ENCODE results near the gene CST11. TPM values are rescaled to one million over a fixed set of nuclear protein-coding genes. Genes with fewer than 3 reads are reported as not detected.

The CST11 gene
- total RNA-seq, 1 donor from 2014 or later = not detected

DNA sequence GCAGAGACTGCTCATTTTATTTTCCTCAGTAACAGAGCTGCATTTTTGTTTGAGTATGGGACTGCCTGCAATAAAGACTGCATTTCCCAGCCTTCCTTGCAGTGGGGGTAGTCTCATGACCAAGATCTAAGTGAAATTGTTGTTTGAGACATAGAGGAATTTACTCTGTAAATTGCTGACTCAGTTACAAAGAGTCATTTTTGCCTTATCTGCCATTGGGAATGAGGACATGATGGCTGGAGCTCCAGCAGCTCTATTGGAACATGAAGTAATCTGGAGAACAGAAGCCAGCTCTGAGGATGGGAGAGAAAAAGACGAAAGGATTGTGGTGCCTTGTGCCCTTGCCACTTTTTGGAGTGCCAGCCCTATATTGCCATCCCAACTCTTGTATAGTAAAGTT is 2.1 kb upstream of the CST11 start:
- Histone ChIP-seq H3K27ac (replicated peaks) (no peak overlapping the region), H3K9me3 (replicated peaks) (no peaks in the 10 kb centered on the region), H3K36me3 (peaks cover 4% of the 10 kb centered on the region), H3K4me3 (no peak overlapping the region), H3K27me3 (ENCODE audit: low read depth) (peaks cover 66% of the 10 kb centered on the region), H3K4me1 (no peaks in the 10 kb centered on the region)
- intact Hi-C loops (cut with micrococcal nuclease) = no loop called here
- TF ChIP-seq, protein P1, sequence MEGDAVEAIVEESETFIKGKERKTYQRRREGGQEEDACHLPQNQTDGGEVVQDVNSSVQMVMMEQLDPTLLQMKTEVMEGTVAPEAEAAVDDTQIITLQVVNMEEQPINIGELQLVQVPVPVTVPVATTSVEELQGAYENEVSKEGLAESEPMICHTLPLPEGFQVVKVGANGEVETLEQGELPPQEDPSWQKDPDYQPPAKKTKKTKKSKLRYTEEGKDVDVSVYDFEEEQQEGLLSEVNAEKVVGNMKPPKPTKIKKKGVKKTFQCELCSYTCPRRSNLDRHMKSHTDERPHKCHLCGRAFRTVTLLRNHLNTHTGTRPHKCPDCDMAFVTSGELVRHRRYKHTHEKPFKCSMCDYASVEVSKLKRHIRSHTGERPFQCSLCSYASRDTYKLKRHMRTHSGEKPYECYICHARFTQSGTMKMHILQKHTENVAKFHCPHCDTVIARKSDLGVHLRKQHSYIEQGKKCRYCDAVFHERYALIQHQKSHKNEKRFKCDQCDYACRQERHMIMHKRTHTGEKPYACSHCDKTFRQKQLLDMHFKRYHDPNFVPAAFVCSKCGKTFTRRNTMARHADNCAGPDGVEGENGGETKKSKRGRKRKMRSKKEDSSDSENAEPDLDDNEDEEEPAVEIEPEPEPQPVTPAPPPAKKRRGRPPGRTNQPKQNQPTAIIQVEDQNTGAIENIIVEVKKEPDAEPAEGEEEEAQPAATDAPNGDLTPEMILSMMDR (IDR thresholded peaks at IDR 0.05; ENCODE audit: borderline replicate concordance) = no peak
- DNase-seq = no peak

DNA sequence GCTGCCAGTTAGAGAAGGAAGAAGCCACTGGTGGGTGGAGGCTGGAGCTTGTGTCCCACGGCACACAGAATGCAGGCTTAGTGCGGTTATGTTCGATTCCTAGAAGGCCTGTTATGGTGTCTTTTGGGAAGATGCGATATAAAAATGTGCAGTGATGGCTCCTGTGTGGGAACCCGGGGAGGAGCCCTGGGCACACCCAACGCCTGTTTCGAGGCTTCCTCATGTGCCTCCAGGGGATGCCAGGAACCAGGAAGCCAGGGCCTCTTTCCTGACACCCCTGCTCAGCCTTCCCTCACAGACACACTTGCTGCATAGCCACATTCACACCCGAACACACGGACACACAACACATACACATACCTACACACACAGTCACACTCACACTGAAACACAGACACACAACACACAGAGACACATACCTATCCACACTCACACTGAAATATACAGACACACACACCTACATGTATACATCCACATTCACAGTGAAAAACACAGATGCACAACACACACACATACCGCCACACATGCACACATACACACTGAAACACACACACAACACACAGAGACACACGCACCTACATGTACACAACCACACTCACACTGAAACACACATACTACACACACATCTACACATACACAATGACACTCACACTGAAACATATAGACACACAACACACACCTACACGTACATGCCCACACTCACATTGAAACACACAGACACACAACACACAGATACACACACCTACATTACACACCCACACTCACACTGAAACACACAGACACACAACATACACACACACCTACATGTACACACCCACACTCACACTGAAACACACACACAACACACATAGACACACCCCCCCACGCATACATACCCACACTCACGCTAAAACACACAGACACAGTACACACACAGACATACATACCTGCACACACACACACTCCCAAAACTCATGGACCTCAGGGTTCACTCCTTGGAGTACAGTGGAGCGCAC is 1.2 kb upstream of the CST11 start:
- Histone ChIP-seq H3K36me3 (peaks cover 4% of the 10 kb centered on the region), H3K4me1 (no peaks in the 10 kb centered on the region), H3K4me3 (no peak overlapping the region), H3K9me3 (replicated peaks) (no peaks in the 10 kb centered on the region), H3K27ac (replicated peaks) (no peak overlapping the region), H3K27me3 (ENCODE audit: low read depth) (peaks cover 62% of the 10 kb centered on the region)
- no peak for DNase-seq
- intact Hi-C loops (cut with micrococcal nuclease) = no loop called here
- TF ChIP-seq, protein P1 (IDR thresholded peaks at IDR 0.05; ENCODE audit: borderline replicate concordance) = no peak

DNA sequence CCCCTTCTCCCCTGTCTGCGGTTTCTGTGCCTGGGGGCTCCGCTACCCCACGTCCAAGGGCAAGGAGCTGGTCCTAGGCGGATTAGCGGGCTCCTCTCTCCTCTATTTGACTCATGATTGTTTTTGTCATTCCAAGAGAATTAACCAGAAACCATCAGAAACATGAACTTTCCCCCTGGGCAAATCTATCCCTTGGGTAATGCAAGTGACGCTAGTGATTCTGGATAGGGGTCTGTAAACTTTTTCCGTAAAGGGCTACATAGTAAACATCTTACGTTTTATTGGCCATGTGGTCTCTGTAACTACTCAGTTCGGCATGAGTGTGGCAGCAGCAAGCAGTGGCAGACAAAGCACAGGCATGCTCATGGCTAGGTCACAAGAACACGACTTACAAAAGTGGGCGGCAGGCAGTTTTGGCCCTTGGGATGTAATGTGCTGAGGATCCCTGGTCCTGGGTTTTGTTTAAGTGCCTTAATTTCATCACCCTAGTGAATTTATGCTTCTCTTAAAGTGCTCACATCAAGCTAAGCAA is 654 bp downstream of the CST11 start:
- H3K27me3 ChIP-seq (ENCODE audit: low read depth) = peaks cover 57% of the 10 kb centered on the region
- H3K36me3 ChIP-seq = peaks cover 4% of the 10 kb centered on the region
- TF ChIP-seq, protein P1 (IDR thresholded peaks at IDR 0.05; ENCODE audit: borderline replicate concordance) = no peak
- DNase-seq = no peak
- H3K4me1 ChIP-seq = no peaks in the 10 kb centered on the region
- H3K9me3 ChIP-seq (replicated peaks) = no peaks in the 10 kb centered on the region
- intact Hi-C loops (cut with micrococcal nuclease) = no loop called here
- H3K4me3 ChIP-seq = no peak overlapping the region
- H3K27ac ChIP-seq (replicated peaks) = no peak overlapping the region

GRCh38 chr20:23450877-23451276 is 1.8 kb downstream of the CST11 start:
- intact Hi-C loops (cut with micrococcal nuclease) = no loop called here
- Histone ChIP-seq H3K27me3 (ENCODE audit: low read depth) (peaks cover 46% of the 10 kb centered on the region), H3K27ac (replicated peaks) (no peak overlapping the region), H3K4me3 (no peak overlapping the region), H3K9me3 (replicated peaks) (no peaks in the 10 kb centered on the region), H3K36me3 (peaks cover 4% of the 10 kb centered on the region), H3K4me1 (no peaks in the 10 kb centered on the region)
- no peak for DNase-seq
- TF ChIP-seq, protein P1 (IDR thresholded peaks at IDR 0.05; ENCODE audit: borderline replicate concordance) = no peak

GRCh38 chr20:23449421-23449820 is 3.3 kb downstream of the CST11 start:
- no peak overlapping the region for H3K27ac ChIP-seq (replicated peaks)
- H3K4me1 ChIP-seq = no peaks in the 10 kb centered on the region
- intact Hi-C loops (cut with micrococcal nuclease) = loop anchor here (10.0 kb wide), 1 partner anchor 155 kb away; the partner anchor contains the start of gene CST9
- no peaks in the 10 kb centered on the region for H3K36me3 ChIP-seq
- TF ChIP-seq, protein P1 (IDR thresholded peaks at IDR 0.05; ENCODE audit: borderline replicate concordance) = no peak
- no peak overlapping the region for H3K4me3 ChIP-seq
- DNase-seq = no peak
- H3K27me3 ChIP-seq (ENCODE audit: low read depth) = peaks cover 31% of the 10 kb centered on the region
- no peaks in the 10 kb centered on the region for H3K9me3 ChIP-seq (replicated peaks)
